ENCODE results near the gene TTC4.

TTC4 gene

DNA sequence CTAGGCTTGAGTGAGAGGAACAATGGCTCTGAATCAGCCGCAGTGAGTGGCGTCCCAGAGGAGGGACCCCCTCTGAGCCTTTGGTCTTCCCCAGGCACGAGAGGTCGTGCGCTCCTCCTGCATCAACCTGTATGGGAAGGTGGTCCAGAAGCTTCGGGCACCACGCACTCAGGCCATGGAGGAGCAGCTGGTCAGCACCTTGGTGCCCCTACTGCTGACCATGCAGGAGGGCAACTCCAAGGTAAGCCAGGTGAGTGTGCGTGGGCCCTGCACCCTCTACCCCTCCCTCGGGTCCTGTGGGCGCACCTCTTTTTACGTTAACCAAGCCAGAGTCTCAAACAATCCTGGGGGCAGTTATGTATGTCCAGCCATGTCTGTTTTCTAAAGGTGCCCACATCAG lies 13.7 kb upstream of the TTC4 start:
- no peak overlapping the region for H3K27ac ChIP-seq
- TF ChIP-seq ZFX (IDR thresholded peaks at IDR 0.05; ENCODE audit: borderline replicate concordance) = no peak
- TF ChIP-seq, protein P1, sequence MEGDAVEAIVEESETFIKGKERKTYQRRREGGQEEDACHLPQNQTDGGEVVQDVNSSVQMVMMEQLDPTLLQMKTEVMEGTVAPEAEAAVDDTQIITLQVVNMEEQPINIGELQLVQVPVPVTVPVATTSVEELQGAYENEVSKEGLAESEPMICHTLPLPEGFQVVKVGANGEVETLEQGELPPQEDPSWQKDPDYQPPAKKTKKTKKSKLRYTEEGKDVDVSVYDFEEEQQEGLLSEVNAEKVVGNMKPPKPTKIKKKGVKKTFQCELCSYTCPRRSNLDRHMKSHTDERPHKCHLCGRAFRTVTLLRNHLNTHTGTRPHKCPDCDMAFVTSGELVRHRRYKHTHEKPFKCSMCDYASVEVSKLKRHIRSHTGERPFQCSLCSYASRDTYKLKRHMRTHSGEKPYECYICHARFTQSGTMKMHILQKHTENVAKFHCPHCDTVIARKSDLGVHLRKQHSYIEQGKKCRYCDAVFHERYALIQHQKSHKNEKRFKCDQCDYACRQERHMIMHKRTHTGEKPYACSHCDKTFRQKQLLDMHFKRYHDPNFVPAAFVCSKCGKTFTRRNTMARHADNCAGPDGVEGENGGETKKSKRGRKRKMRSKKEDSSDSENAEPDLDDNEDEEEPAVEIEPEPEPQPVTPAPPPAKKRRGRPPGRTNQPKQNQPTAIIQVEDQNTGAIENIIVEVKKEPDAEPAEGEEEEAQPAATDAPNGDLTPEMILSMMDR (IDR thresholded peaks at IDR 0.05) = no peak

DNA sequence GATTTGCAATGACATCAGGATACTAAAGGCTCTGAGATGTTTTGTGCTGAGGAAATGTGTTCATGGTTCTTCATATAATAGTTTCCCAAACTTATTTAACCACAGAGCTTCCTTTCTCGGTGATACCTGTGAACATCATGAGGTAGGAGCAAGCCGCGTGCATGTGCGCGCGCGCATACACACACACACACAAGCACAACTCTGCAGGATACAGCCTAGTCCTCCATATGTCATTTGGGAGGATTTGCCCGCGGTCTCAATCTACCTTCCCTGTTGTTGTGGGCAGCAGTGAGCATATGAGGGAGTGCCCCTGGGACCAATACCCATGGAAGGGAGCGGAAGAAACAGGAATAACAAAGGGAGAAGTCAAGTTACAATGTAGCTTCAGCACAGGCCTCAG lies 12.2 kb upstream of the TTC4 start:
- no peak for TF ChIP-seq ZFX (IDR thresholded peaks at IDR 0.05; ENCODE audit: borderline replicate concordance)
- TF ChIP-seq, protein P1 (IDR thresholded peaks at IDR 0.05) = no peak

GRCh38 chr1:54705153-54705552 lies 10.5 kb upstream of the TTC4 start:
- no peak overlapping the region for H3K27ac ChIP-seq
- TF ChIP-seq, protein P1 (IDR thresholded peaks at IDR 0.05) = no peak
- no peak for TF ChIP-seq ZFX (IDR thresholded peaks at IDR 0.05; ENCODE audit: borderline replicate concordance)

More for the DNA sequence above, 12.2 kb upstream of the TTC4 start:
- H3K27ac ChIP-seq = no peak overlapping the region

GRCh38 chr1:54706419-54706818 lies 9.2 kb upstream of the TTC4 start:
- TF ChIP-seq, protein P1 (IDR thresholded peaks at IDR 0.05) = no peak
- TF ChIP-seq ZFX (IDR thresholded peaks at IDR 0.05; ENCODE audit: borderline replicate concordance) = no peak

GRCh38 chr1:54708385-54708784 lies 7.3 kb upstream of the TTC4 start:
- no peak overlapping the region for H3K27ac ChIP-seq
- TF ChIP-seq ZFX (IDR thresholded peaks at IDR 0.05; ENCODE audit: borderline replicate concordance) = no peak
- TF ChIP-seq, protein P1 (IDR thresholded peaks at IDR 0.05) = no peak

More at GRCh38 chr1:54706419-54706818, 9.2 kb upstream of the TTC4 start:
- H3K27ac ChIP-seq = no peak overlapping the region

DNA sequence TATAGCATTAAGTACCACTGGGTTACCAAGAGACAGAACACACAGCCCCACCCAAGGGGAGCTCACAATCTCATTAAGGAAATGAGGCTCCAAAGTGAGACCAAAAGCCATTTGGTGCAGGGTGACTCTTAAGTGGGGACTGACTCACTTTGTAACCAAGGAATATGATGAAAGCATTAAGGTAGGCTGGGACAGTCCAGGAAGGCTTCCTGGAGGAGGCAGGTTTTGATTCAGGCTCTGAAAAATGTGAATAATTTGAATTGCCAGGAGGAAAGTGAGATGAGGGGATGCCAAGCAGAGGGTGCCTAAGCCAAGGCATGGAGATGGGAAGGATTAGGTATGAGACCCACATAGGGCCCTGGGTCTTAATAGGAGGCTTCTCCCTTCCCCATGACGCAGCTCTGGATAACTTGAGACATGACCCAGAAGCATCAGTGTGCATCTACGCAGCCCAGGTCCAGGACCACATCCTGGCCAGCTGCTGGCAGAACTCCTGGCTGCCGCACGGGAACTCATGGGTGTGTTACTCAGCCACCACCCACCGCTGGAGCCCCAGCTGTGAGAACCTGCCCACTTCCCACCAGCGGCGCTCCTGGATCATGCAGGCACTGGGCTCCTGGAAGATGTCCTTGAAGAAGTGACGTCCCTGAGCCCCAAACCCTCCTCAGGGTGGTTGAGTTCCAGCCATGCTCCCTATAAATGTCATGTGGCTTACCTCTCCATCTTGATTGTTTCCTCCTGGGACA lies 5.9 kb upstream of the TTC4 start:
- TF ChIP-seq, protein P1 (IDR thresholded peaks at IDR 0.05) = no peak
- TF ChIP-seq ZFX (IDR thresholded peaks at IDR 0.05; ENCODE audit: borderline replicate concordance) = no peak
- H3K27ac ChIP-seq = no peak overlapping the region

DNA sequence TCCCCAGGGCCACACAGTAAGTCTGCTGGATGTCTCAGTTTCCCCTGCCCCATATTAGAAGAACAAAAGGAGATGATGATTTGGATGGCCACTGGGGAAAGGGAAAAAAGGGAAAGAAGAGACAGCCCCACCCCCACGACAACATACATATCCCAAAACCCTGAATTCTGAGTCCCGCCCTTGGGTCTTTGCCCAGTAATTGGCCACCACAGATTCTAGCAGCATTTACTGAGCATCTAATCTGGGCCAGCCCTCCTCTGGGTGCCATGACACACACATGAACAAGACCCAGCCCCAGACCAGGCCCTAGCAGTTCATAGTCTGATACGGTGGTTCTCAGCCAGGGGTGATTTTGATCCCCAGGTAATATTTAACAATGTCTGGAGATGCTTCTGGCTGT lies 5.2 kb upstream of the TTC4 start:
- TF ChIP-seq, protein P1 (IDR thresholded peaks at IDR 0.05) = no peak
- TF ChIP-seq ZFX (IDR thresholded peaks at IDR 0.05; ENCODE audit: borderline replicate concordance) = no peak
- H3K27ac ChIP-seq = no peak overlapping the region

Measured in 22Rv1 (cell line).